ENCODE measurements around the gene HVCN1. TPM values are rescaled to one million over a fixed set of nuclear protein-coding genes. Genes with fewer than 3 reads are reported as not detected.
"Not testable (repeated sequence)": the region's sequence is repeated elsewhere in the genome, so short reads cannot be mapped to it uniquely, and the experiment has no call there.

The HVCN1 gene
- total RNA-seq, 4 donors from 2014 or later = 1.3 to 6.0 (median 1.9) TPM

DNA sequence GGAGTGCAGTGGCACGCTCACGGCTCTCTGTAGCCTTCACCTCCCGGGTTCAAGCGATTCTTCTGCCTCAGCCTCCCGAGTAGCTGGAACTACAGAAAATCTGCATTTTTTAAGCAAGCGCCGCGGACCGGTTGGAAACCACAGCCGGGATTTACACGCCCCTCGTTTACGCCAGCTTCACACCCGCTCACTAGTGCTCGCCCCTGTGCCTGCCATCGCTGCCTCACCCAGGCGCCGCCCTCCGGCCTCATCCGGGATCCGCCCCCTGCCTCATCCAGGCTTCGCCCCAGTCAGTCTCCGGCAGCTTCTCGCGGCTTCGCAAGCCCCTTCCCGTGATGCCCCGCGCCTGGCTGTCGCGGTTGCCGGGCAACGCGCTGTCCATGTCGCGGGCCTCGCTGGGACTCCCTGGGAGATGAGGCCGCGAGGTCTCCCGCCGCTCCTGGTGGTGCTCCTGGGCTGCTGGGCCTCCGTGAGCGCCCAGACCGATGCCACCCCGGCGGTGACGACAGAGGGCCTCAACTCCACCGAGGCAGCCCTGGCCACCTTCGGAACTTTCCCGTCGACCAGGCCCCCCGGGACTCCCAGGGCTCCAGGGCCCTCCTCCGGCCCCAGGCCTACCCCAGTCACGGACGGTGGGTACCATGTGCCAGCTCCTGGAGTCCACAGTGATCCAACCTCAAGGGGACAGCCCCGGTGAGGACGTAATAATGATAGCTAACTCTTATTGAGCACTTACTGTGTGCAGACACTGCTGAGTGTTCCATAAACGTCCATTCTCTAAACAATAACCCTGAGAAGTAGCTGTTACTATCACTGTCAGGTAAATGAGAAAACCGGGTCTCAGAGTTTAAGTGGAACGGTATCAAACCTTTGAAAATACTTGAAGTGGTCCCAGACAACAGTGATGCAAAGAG lies 74.9 kb downstream of the HVCN1 start, which contains the start of gene TCTN1:
Gene TCTN1, plus strand, starts transcription at position 359 of the 914 bp plus-strand sequence. Its CDS starts 54 bp downstream, at position 413.
- DNase-seq (ENCODE audit: low spot score in 2 of 2) = peak; percentile 97 to 98
- TF ChIP-seq, protein P1, sequence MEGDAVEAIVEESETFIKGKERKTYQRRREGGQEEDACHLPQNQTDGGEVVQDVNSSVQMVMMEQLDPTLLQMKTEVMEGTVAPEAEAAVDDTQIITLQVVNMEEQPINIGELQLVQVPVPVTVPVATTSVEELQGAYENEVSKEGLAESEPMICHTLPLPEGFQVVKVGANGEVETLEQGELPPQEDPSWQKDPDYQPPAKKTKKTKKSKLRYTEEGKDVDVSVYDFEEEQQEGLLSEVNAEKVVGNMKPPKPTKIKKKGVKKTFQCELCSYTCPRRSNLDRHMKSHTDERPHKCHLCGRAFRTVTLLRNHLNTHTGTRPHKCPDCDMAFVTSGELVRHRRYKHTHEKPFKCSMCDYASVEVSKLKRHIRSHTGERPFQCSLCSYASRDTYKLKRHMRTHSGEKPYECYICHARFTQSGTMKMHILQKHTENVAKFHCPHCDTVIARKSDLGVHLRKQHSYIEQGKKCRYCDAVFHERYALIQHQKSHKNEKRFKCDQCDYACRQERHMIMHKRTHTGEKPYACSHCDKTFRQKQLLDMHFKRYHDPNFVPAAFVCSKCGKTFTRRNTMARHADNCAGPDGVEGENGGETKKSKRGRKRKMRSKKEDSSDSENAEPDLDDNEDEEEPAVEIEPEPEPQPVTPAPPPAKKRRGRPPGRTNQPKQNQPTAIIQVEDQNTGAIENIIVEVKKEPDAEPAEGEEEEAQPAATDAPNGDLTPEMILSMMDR (IDR thresholded peaks at IDR 0.05) = no peak
- TF ChIP-seq POLR2A (IDR thresholded peaks at IDR 0.05) (peak in 1 of 2 donors; percentile 26), EP300 (IDR thresholded peaks at IDR 0.05) (peak; percentile 10), POLR2AphosphoS5 (IDR thresholded peaks at IDR 0.05) (no peak)
- 3% methylated on average over 28 of the region's 60 CpGs for WGBS
- Histone ChIP-seq H3K9me3 (no peaks in the 10 kb centered on the region), H3K27ac (no peak within 1 kb of the TSS), H3K4me3 (peak within 1 kb of the TSS; percentile 77), H3K36me3 (peaks cover 3% of the 10 kb centered on the region), H3K27me3 (no peaks in the 10 kb centered on the region), H3K4me1 (peaks cover 15% of the 10 kb centered on the region)

DNA sequence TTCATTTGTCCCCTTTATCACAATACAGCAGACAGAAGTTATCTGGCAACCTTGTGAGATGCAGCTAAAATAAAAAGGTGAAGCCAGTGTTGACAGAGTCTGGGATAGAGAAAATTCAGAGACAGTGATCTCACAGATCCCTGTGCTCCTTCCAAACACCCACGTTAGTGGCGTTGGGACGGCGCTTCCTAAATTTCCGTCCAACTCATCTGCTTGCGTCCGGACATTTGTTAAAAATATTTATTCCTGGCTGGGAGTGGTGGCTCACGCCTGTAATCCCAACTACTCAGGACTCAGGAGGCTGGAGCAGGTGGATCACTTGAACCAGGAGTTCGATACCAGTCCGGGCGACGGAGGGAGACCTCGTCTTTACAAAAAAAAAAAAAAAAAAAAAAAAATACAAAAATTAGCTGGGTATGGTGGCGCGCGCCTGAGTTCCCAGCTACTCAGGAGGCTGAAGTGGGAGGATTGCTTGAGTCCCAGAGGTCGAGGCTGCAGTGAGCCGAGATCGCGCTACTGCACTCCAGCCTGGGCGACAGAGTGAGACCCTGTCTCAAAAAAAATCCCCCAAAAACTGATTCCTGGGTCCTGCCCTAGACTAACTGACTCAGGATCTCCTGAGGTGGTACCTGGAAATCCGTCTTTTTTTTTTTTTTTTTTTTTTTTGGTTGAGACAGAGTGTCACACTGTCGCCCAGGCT lies 75.7 kb downstream of the HVCN1 start:
- peaks cover 15% of the 10 kb centered on the region for H3K4me1 ChIP-seq
- WGBS = 77% methylated on average over 23 of the region's 23 CpGs
- no peak for DNase-seq (ENCODE audit: low spot score in 2 of 2)

DNA sequence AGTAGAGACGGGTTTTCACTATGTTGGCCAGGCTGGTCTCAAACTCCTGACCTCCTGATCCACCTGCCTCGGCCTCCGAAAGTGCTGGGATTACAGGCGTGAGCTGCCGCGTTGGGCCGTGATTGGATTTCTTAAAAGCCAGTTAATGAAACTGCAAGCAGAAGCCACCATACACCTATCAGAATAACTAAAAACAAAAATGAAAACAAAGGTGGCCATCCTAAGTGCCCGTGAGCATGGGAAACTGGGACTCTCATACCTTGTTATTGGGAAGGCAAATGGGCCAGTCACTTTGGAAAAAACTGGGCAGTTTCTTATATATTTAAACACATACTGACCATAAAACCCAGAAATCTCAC lies 82.7 kb downstream of the HVCN1 start:
- no peak overlapping the region for H3K27ac ChIP-seq

More for the DNA sequence above, 75.7 kb downstream of the HVCN1 start:
- no peak for TF ChIP-seq POLR2AphosphoS5 (IDR thresholded peaks at IDR 0.05)
- no peak for TF ChIP-seq EP300 (IDR thresholded peaks at IDR 0.05)
- TF ChIP-seq, protein P1 (IDR thresholded peaks at IDR 0.05) = no peak
- no peaks in the 10 kb centered on the region for H3K9me3 ChIP-seq
- H3K36me3 ChIP-seq = peaks cover 3% of the 10 kb centered on the region
- no peaks in the 10 kb centered on the region for H3K27me3 ChIP-seq
- H3K4me3 ChIP-seq = peak overlapping the region; percentile 77
- no peak overlapping the region for H3K27ac ChIP-seq

DNA sequence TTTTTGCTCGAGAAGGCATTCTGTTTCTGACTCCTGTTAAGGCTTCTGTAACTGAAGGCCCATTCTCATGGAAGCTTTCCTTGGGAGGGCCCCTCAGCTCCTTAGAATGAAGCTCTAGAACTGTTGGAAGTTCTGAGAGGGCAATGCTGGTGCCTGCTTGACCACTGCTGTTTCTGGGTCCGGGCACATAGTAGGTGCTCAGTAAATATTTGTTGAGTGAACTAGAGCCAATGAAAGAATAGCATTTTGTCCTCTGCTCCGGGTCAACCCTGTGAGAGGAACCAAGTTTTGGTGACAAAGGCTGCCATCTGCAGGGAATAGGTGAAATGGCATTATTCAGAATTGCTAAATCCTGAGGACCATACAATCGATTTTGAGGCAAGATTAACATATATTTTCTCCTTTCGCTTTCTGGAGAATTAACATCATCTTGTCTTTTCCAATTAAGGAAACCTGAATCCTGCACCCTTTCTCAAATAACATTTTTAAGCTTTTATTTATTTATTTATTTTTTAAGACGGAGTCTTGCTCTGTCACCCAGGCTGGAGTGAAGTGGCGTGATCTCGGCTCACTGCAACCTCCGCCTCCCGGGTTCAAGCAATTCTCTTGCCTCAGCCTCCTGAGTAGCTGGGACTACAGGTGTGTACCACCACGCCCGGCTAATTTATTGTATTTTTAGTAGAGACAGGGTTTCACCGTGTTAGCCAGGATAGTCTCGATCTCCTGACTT lies 86.7 kb downstream of the HVCN1 start:
- not testable (repeated sequence) for H3K27ac ChIP-seq; DNase-seq (ENCODE audit: low spot score in 2 of 2); H3K4me1 ChIP-seq; H3K4me3 ChIP-seq; H3K9me3 ChIP-seq; H3K27me3 ChIP-seq; H3K36me3 ChIP-seq
- 61% methylated on average over 14 of the region's 14 CpGs for WGBS
- TF ChIP-seq, protein P1 (IDR thresholded peaks at IDR 0.05) = peak; percentile 54 to 73

More for the DNA sequence above, 82.7 kb downstream of the HVCN1 start:
- H3K4me1 ChIP-seq = no peaks in the 10 kb centered on the region
- 96% methylated on average over 8 of the region's 8 CpGs for WGBS
- H3K27me3 ChIP-seq = no peaks in the 10 kb centered on the region
- H3K4me3 ChIP-seq = no peak overlapping the region
- H3K36me3 ChIP-seq = no peaks in the 10 kb centered on the region
- no peak for DNase-seq (ENCODE audit: low spot score in 2 of 2)
- TF ChIP-seq, protein P1 (IDR thresholded peaks at IDR 0.05) = no peak
- TF ChIP-seq POLR2A (IDR thresholded peaks at IDR 0.05) = no peak
- H3K9me3 ChIP-seq = no peaks in the 10 kb centered on the region
